ENCODE measurements around the gene MYLK. TPM values are rescaled to one million over a fixed set of nuclear protein-coding genes. Genes with fewer than 3 reads are reported as not detected.

The MYLK gene
- polyA plus RNA-seq, 1 donor (not counting 4 experiments of a cell fraction or from before 2014, with no cell fraction given): 7.8 TPM

GRCh38 chr3:123802007-123802625, 82.0 kb downstream of the MYLK start:
- Histone ChIP-seq H3K27me3 (ENCODE audit: control insufficient read depth, extremely low read depth, insufficient read depth, low read length) (no peaks in the 10 kb centered on the region), H3K79me2 (ENCODE audit: control insufficient read depth, insufficient read depth, low read length) (no peaks in the 10 kb centered on the region), H3K36me3 (ENCODE audit: control insufficient read depth in 2 of 2, extremely low read depth in 1 of 2, insufficient read depth in 2 of 2, low read length in 2 of 2) (no peaks in the 10 kb centered on the region), H3K9me3 (ENCODE audit: control insufficient read depth, low read depth, low read length) (no peaks in the 10 kb centered on the region), H3K4me2 (ENCODE audit: control insufficient read depth, extremely low read depth, insufficient read depth, low read depth, low read length) (no peak overlapping the region), H3K9ac (ENCODE audit: control insufficient read depth, extremely low read depth, insufficient read depth, low read length) (no peak overlapping the region), H3K9me1 (ENCODE audit: control insufficient read depth, extremely low read depth, insufficient read depth, low read length) (no peaks in the 10 kb centered on the region), H4K20me1 (ENCODE audit: control insufficient read depth, extremely low read depth, insufficient read depth, low read length) (no peaks in the 10 kb centered on the region), H3K27ac (ENCODE audit: control insufficient read depth, insufficient read depth, low read length) (no peak overlapping the region), H3K4me1 (ENCODE audit: control insufficient read depth, extremely low read depth, insufficient read depth, low read length) (peaks cover 15% of the 10 kb centered on the region), H3K4me3 (ENCODE audit: control insufficient read depth in 2 of 3, extremely low read depth in 1 of 3, insufficient read depth in 2 of 3, low read depth in 1 of 3, low read length in 3 of 3) (no peak overlapping the region), H2AFZ (ENCODE audit: control insufficient read depth, low read length) (no peak overlapping the region)
- no peak for TF ChIP-seq EZH2 (IDR thresholded peaks at IDR 0.05; ENCODE audit: low read length)
- no peak for TF ChIP-seq CTCF (optimal IDR thresholded peaks at IDR 0.05 in 1 of 3, IDR thresholded peaks at IDR 0.05 in 1 of 3, conservative IDR thresholded peaks at IDR 0.05 in 1 of 3; ENCODE audit: extremely low read depth in 1 of 3, insufficient read depth in 2 of 3, low read length in 3 of 3)
- FAIRE-seq (no peak), DNase-seq (ENCODE audit: low read depth, low spot score) (no peak)
- dilution Hi-C loops (cut with MboI; ENCODE audit: extremely low pct_ligation_motif_present, low sequenced_read_pairs): no loop called here

DNA sequence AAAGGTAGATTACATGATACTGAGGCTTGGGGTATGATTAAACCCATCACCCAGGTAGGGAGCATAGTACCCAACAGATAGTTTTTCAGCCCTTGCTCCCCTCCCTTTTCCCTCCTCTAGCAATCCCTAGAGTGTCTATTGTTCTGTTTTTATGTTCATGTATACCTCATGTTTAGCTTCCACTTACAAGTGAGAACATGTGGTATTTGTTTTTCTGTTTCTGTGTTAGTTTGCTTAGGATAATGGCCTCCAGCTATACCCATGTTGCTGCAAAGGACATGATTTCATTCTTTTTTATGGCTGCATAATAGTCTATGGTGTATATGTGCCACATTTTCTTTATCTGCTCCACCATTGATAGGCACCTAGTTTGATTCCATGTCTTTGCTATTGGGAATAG, 82.7 kb downstream of the MYLK start:
- Histone ChIP-seq H3K27ac (ENCODE audit: control insufficient read depth, insufficient read depth, low read length) (no peak overlapping the region), H3K4me2 (ENCODE audit: control insufficient read depth, extremely low read depth, insufficient read depth, low read depth, low read length) (no peak overlapping the region), H3K9me1 (ENCODE audit: control insufficient read depth, extremely low read depth, insufficient read depth, low read length) (no peaks in the 10 kb centered on the region), H4K20me1 (ENCODE audit: control insufficient read depth, extremely low read depth, insufficient read depth, low read length) (no peaks in the 10 kb centered on the region), H3K9me3 (ENCODE audit: control insufficient read depth, low read depth, low read length) (no peaks in the 10 kb centered on the region), H2AFZ (ENCODE audit: control insufficient read depth, low read length) (no peak overlapping the region), H3K36me3 (ENCODE audit: control insufficient read depth in 2 of 2, extremely low read depth in 1 of 2, insufficient read depth in 2 of 2, low read length in 2 of 2) (no peaks in the 10 kb centered on the region), H3K4me3 (ENCODE audit: control insufficient read depth in 2 of 3, extremely low read depth in 1 of 3, insufficient read depth in 2 of 3, low read depth in 1 of 3, low read length in 3 of 3) (no peak overlapping the region), H3K4me1 (ENCODE audit: control insufficient read depth, extremely low read depth, insufficient read depth, low read length) (peaks cover 15% of the 10 kb centered on the region), H3K27me3 (ENCODE audit: control insufficient read depth, extremely low read depth, insufficient read depth, low read length) (no peaks in the 10 kb centered on the region), H3K9ac (ENCODE audit: control insufficient read depth, extremely low read depth, insufficient read depth, low read length) (no peak overlapping the region), H3K79me2 (ENCODE audit: control insufficient read depth, insufficient read depth, low read length) (no peaks in the 10 kb centered on the region)
- FAIRE-seq (no peak), DNase-seq (ENCODE audit: low read depth, low spot score) (no peak)
- dilution Hi-C loops (cut with MboI; ENCODE audit: extremely low pct_ligation_motif_present, low sequenced_read_pairs): no loop called here
- TF ChIP-seq CTCF (optimal IDR thresholded peaks at IDR 0.05 in 1 of 3, IDR thresholded peaks at IDR 0.05 in 1 of 3, conservative IDR thresholded peaks at IDR 0.05 in 1 of 3; ENCODE audit: extremely low read depth in 1 of 3, insufficient read depth in 2 of 3, low read length in 3 of 3) (no peak), EZH2 (IDR thresholded peaks at IDR 0.05; ENCODE audit: low read length) (no peak)

All from keratinocyte (primary cell).